GM23338 (cell line): ENCODE results near the gene CTNNA3. TPM values are rescaled to one million over a fixed set of nuclear protein-coding genes. Genes with fewer than 3 reads are reported as not detected.

ENCODE experiments used
- ATAC-seq: fragments of 200-7000 bp; cut with Tn5 transposase; 3 replicates; pipeline ENCODE4 v1.9.1; 2020
- DNase-seq: peaks from one replicate; pipeline ENCODE4 v3.0.0-alpha.2; 2015; ENCODE audit warnings: low spot score
- H2AFZ ChIP-seq: fragments of 200-600 bp; sonication (generic); 2 replicates; pipeline ENCODE4 v1.8.0; 2016; ENCODE audit warnings: antibody characterized with exemption, mild to moderate bottlenecking, moderate library complexity
- H3F3A ChIP-seq: fragments of 200-600 bp; sonication (generic); replicated peaks from 2 replicates; pipeline ENCODE4 v1.8.0; 2017; ENCODE audit warnings: antibody characterized with exemption, mixed run types, low read depth
- H3K27ac ChIP-seq: fragments of 200-600 bp; sonication (generic); 2 replicates; pipeline ENCODE4 v1.6.1; 2016; ENCODE audit warnings: low read depth
- H3K27me3 ChIP-seq: fragments of 200-600 bp; sonication (generic); 2 replicates; pipeline ENCODE4 v1.8.0; 2016; ENCODE audit warnings: mild to moderate bottlenecking, mixed run types, moderate library complexity; ENCODE audit not compliant: insufficient read depth
- H3K36me3 ChIP-seq: fragments of 200-600 bp; sonication (generic); 2 replicates; pipeline ENCODE4 v1.8.0; 2016; ENCODE audit warnings: mild to moderate bottlenecking; ENCODE audit not compliant: insufficient read depth
- H3K4me1 ChIP-seq: fragments of 200-600 bp; sonication (generic); 2 replicates; pipeline ENCODE4 v1.8.0; 2016; ENCODE audit warnings: mild to moderate bottlenecking, moderate library complexity; ENCODE audit not compliant: insufficient read depth
- H3K4me2 ChIP-seq: fragments of 200-600 bp; sonication (generic); 2 replicates; pipeline ENCODE4 v1.7.1; 2017; ENCODE audit warnings: mixed run types
- H3K4me3 ChIP-seq: fragments of 200-600 bp; sonication (generic); 2 replicates; pipeline ENCODE4 v1.6.1; 2016; ENCODE audit warnings: mixed run types
- H3K79me2 ChIP-seq: fragments of 200-600 bp; sonication (generic); replicated peaks from 2 replicates; pipeline ENCODE4 v1.8.0; 2017; ENCODE audit warnings: mild to moderate bottlenecking; ENCODE audit not compliant: insufficient read depth
- H3K9me2 ChIP-seq: fragments of 200-600 bp; sonication (generic); 2 replicates; pipeline ENCODE4 v1.8.0; 2017; ENCODE audit not compliant: insufficient read depth
- H4K20me1 ChIP-seq: fragments of 200-600 bp; sonication (generic); replicated peaks from 2 replicates; pipeline ENCODE4 v1.8.0; 2017; ENCODE audit warnings: mild to moderate bottlenecking; ENCODE audit not compliant: insufficient read depth
- H3K27ac Mint-ChIP-seq: 2 replicates; pipeline ENCODE4 v1.8.0; 2020; ENCODE audit warnings: inconsistent platforms, mild to moderate bottlenecking, moderate library complexity, mixed read lengths
- H3K27me3 Mint-ChIP-seq: 3 replicates; pipeline ENCODE4 v1.8.0; 2022; ENCODE audit warnings: low read depth, mild to moderate bottlenecking, moderate library complexity, mixed read lengths, inconsistent platforms; ENCODE audit not compliant: insufficient read depth, poor library complexity
- H3K36me3 Mint-ChIP-seq: 3 replicates; pipeline ENCODE4 v1.8.0; 2021; ENCODE audit warnings: low read depth, mild to moderate bottlenecking, inconsistent platforms, moderate library complexity, mixed read lengths
- H3K4me1 Mint-ChIP-seq: 3 replicates; pipeline ENCODE4 v1.8.0; 2020; ENCODE audit warnings: mild to moderate bottlenecking, inconsistent platforms, mixed read lengths
- H3K4me3 Mint-ChIP-seq: 3 replicates; pipeline ENCODE4 v1.8.0; 2021; ENCODE audit warnings: moderate library complexity, mild to moderate bottlenecking, inconsistent platforms, mixed read lengths
- H3K9me3 Mint-ChIP-seq: 3 replicates; pipeline ENCODE4 v1.8.0; 2020; ENCODE audit warnings: moderate library complexity, mild to moderate bottlenecking, inconsistent platforms, mixed read lengths
- CREB1 ChIP-seq: fragments of 250-450 bp; sonication (Bioruptor Pico); IDR thresholded peaks from 2 replicates; pipeline ENCODE4 v1.5.0; 2020; ENCODE audit warnings: low read depth, mild to moderate bottlenecking, moderate library complexity
- EZH2 ChIP-seq: fragments of 200-600 bp; sonication (generic); IDR thresholded peaks from one replicate; pipeline ENCODE4 v1.8.0; 2017; ENCODE audit warnings: antibody characterized with exemption, mild to moderate bottlenecking, low read depth; ENCODE audit not compliant: unreplicated experiment
- EZH2phosphoT487 ChIP-seq: fragments of 200-600 bp; sonication (generic); IDR thresholded peaks from one replicate; pipeline ENCODE4 v1.8.1; 2018; ENCODE audit warnings: antibody characterized with exemption; ENCODE audit not compliant: unreplicated experiment
- JUNB ChIP-seq: IDR thresholded peaks from one replicate; pipeline ENCODE4 v1.6.1; 2016; ENCODE audit warnings: antibody characterized with exemption; ENCODE audit not compliant: unreplicated experiment
- NANOG ChIP-seq: IDR thresholded peaks from 2 replicates; pipeline ENCODE4 v1.6.1; 2016; ENCODE audit warnings: antibody characterized with exemption, borderline replicate concordance
- POLR2AphosphoS5 ChIP-seq: IDR thresholded peaks from 2 replicates; pipeline ENCODE4 v1.6.1; 2016; ENCODE audit warnings: antibody characterized with exemption, low read depth
- STAT1 ChIP-seq: IDR thresholded peaks from one replicate; pipeline ENCODE4 v1.6.1; 2016; ENCODE audit warnings: antibody characterized with exemption; ENCODE audit not compliant: unreplicated experiment
- ZNF114 ChIP-seq: fragments of 250-450 bp; sonication (Bioruptor Pico); IDR thresholded peaks from 2 replicates; pipeline ENCODE4 v1.5.0; 2020; ENCODE audit warnings: mild to moderate bottlenecking, moderate library complexity
- ZNF331 ChIP-seq: fragments of 250-450 bp; sonication (Bioruptor Pico); IDR thresholded peaks from 2 replicates; pipeline ENCODE4 v1.5.0; 2020; ENCODE audit warnings: low read depth, mild to moderate bottlenecking, moderate library complexity
- polyA plus RNA-seq: library from polyadenylated mRNA; unstranded; fragments of >200 nt; fragmentation: Nextera tagmentation; extraction: Ambion mirVana; gene quantifications from 2 replicates; pipeline ENCODE4 v1.2.1, GENCODE V29; 2016
- total RNA-seq: library from RNA; depleted of rRNA; stranded (reverse); fragments of >200 nt; shearing (Covaris generic); gene quantifications from 2 replicates; pipeline ENCODE4 v1.2.3, GENCODE V29; 2014
- TF ChIP-seq, protein P1 (sequence below): IDR thresholded peaks from 2 replicates; pipeline ENCODE4 v1.6.1; 2016; ENCODE audit warnings: antibody characterized with exemption
- TF ChIP-seq, protein P2 (sequence below): IDR thresholded peaks from one replicate; pipeline ENCODE4 v1.6.1; 2018; ENCODE audit warnings: antibody characterized with exemption; ENCODE audit not compliant: unreplicated experiment
- TF ChIP-seq, protein P3 (sequence below), 2 experiments: fragments of 200-600 bp in 1 of 2; sonication (generic) in 1 of 2; conservative IDR thresholded peaks; 2 replicates each; pipeline versions ENCODE4 v1.5.1 to v1.6.1; 2016 to 2017; ENCODE audit warnings: antibody characterized with exemption in 2 of 2, low read depth in 2 of 2, mild to moderate bottlenecking in 2 of 2, moderate library complexity in 1 of 2
- TF ChIP-seq, protein P4 (sequence below): fragments of 250-450 bp; sonication (Bioruptor Pico); IDR thresholded peaks from 2 replicates; pipeline ENCODE4 v1.5.0; 2020; ENCODE audit warnings: mild to moderate bottlenecking, moderate library complexity

Gene CTNNA3
- total and polyA plus RNA-seq, 2 experiments from 2014 or later = 0.71 to 3.3 TPM

DNA sequence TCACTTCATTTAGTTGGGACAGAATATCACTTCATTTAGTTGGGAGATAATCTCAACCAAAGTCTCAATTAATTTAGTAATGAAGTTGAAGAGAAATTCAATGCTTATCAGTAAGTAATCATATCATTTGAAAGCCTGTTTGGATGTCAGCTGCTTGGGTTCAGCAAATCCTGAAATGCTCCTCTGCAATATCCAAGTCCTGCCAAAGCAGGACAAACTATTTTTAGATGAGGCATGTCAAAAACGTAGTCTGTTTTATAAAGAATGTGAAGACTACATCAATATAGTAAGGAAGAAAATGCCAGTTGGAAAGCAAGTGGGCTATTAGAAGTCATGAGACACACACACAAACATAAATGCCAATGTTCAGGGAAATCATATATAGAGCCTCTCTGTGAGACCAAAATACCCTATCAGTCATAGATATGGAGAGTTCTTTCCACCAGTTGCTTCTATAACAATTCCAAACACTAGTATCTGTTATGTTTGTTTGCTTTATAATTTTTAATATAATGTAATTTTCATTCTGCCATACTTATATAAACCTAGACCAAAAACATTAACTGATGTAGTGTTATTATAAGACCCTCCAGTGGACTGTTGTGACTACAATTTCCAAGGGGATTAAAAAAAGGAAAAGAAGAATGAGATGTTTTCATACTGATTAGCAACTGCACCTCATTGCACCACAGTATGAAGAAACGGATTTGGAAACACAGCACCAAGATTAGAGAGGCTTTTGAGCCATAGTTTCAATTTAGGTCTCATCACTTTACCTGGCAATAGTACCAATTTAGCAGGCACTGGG lies 609.5 kb downstream of the CTNNA3 start:
- H3K4me3 Mint-ChIP-seq = no peak overlapping the region
- Histone ChIP-seq H3K79me2 (no peaks in the 10 kb centered on the region), H3K9me2 (no peaks in the 10 kb centered on the region), H3K27me3 (no peaks in the 10 kb centered on the region), H3K4me3 (no peak overlapping the region), H3F3A (no peaks in the 10 kb centered on the region), H3K4me1 (no peaks in the 10 kb centered on the region), H3K27ac (no peak overlapping the region), H3K36me3 (no peaks in the 10 kb centered on the region), H4K20me1 (no peaks in the 10 kb centered on the region), H3K4me2 (no peak overlapping the region), H2AFZ (no peak overlapping the region)
- H3K4me1 Mint-ChIP-seq = no peaks in the 10 kb centered on the region
- TF ChIP-seq, protein P1, sequence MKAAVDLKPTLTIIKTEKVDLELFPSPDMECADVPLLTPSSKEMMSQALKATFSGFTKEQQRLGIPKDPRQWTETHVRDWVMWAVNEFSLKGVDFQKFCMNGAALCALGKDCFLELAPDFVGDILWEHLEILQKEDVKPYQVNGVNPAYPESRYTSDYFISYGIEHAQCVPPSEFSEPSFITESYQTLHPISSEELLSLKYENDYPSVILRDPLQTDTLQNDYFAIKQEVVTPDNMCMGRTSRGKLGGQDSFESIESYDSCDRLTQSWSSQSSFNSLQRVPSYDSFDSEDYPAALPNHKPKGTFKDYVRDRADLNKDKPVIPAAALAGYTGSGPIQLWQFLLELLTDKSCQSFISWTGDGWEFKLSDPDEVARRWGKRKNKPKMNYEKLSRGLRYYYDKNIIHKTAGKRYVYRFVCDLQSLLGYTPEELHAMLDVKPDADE = no peak
- TF ChIP-seq EZH2 = no peak
- no peak for TF ChIP-seq POLR2AphosphoS5
- TF ChIP-seq STAT1 = no peak
- TF ChIP-seq, protein P2, sequence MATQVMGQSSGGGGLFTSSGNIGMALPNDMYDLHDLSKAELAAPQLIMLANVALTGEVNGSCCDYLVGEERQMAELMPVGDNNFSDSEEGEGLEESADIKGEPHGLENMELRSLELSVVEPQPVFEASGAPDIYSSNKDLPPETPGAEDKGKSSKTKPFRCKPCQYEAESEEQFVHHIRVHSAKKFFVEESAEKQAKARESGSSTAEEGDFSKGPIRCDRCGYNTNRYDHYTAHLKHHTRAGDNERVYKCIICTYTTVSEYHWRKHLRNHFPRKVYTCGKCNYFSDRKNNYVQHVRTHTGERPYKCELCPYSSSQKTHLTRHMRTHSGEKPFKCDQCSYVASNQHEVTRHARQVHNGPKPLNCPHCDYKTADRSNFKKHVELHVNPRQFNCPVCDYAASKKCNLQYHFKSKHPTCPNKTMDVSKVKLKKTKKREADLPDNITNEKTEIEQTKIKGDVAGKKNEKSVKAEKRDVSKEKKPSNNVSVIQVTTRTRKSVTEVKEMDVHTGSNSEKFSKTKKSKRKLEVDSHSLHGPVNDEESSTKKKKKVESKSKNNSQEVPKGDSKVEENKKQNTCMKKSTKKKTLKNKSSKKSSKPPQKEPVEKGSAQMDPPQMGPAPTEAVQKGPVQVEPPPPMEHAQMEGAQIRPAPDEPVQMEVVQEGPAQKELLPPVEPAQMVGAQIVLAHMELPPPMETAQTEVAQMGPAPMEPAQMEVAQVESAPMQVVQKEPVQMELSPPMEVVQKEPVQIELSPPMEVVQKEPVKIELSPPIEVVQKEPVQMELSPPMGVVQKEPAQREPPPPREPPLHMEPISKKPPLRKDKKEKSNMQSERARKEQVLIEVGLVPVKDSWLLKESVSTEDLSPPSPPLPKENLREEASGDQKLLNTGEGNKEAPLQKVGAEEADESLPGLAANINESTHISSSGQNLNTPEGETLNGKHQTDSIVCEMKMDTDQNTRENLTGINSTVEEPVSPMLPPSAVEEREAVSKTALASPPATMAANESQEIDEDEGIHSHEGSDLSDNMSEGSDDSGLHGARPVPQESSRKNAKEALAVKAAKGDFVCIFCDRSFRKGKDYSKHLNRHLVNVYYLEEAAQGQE = no peak
- TF ChIP-seq, protein P3, sequence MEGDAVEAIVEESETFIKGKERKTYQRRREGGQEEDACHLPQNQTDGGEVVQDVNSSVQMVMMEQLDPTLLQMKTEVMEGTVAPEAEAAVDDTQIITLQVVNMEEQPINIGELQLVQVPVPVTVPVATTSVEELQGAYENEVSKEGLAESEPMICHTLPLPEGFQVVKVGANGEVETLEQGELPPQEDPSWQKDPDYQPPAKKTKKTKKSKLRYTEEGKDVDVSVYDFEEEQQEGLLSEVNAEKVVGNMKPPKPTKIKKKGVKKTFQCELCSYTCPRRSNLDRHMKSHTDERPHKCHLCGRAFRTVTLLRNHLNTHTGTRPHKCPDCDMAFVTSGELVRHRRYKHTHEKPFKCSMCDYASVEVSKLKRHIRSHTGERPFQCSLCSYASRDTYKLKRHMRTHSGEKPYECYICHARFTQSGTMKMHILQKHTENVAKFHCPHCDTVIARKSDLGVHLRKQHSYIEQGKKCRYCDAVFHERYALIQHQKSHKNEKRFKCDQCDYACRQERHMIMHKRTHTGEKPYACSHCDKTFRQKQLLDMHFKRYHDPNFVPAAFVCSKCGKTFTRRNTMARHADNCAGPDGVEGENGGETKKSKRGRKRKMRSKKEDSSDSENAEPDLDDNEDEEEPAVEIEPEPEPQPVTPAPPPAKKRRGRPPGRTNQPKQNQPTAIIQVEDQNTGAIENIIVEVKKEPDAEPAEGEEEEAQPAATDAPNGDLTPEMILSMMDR (conservative IDR thresholded peaks at IDR 0.05; ENCODE audit: low read depth in 2 of 2) = no peak
- no peak for TF ChIP-seq JUNB
- no peak for TF ChIP-seq CREB1 (CRISPR knock-in tag)
- no peak for TF ChIP-seq EZH2phosphoT487
- no peak for TF ChIP-seq ZNF331
- TF ChIP-seq ZNF114 (CRISPR knock-in tag) = no peak
- TF ChIP-seq, protein P4, sequence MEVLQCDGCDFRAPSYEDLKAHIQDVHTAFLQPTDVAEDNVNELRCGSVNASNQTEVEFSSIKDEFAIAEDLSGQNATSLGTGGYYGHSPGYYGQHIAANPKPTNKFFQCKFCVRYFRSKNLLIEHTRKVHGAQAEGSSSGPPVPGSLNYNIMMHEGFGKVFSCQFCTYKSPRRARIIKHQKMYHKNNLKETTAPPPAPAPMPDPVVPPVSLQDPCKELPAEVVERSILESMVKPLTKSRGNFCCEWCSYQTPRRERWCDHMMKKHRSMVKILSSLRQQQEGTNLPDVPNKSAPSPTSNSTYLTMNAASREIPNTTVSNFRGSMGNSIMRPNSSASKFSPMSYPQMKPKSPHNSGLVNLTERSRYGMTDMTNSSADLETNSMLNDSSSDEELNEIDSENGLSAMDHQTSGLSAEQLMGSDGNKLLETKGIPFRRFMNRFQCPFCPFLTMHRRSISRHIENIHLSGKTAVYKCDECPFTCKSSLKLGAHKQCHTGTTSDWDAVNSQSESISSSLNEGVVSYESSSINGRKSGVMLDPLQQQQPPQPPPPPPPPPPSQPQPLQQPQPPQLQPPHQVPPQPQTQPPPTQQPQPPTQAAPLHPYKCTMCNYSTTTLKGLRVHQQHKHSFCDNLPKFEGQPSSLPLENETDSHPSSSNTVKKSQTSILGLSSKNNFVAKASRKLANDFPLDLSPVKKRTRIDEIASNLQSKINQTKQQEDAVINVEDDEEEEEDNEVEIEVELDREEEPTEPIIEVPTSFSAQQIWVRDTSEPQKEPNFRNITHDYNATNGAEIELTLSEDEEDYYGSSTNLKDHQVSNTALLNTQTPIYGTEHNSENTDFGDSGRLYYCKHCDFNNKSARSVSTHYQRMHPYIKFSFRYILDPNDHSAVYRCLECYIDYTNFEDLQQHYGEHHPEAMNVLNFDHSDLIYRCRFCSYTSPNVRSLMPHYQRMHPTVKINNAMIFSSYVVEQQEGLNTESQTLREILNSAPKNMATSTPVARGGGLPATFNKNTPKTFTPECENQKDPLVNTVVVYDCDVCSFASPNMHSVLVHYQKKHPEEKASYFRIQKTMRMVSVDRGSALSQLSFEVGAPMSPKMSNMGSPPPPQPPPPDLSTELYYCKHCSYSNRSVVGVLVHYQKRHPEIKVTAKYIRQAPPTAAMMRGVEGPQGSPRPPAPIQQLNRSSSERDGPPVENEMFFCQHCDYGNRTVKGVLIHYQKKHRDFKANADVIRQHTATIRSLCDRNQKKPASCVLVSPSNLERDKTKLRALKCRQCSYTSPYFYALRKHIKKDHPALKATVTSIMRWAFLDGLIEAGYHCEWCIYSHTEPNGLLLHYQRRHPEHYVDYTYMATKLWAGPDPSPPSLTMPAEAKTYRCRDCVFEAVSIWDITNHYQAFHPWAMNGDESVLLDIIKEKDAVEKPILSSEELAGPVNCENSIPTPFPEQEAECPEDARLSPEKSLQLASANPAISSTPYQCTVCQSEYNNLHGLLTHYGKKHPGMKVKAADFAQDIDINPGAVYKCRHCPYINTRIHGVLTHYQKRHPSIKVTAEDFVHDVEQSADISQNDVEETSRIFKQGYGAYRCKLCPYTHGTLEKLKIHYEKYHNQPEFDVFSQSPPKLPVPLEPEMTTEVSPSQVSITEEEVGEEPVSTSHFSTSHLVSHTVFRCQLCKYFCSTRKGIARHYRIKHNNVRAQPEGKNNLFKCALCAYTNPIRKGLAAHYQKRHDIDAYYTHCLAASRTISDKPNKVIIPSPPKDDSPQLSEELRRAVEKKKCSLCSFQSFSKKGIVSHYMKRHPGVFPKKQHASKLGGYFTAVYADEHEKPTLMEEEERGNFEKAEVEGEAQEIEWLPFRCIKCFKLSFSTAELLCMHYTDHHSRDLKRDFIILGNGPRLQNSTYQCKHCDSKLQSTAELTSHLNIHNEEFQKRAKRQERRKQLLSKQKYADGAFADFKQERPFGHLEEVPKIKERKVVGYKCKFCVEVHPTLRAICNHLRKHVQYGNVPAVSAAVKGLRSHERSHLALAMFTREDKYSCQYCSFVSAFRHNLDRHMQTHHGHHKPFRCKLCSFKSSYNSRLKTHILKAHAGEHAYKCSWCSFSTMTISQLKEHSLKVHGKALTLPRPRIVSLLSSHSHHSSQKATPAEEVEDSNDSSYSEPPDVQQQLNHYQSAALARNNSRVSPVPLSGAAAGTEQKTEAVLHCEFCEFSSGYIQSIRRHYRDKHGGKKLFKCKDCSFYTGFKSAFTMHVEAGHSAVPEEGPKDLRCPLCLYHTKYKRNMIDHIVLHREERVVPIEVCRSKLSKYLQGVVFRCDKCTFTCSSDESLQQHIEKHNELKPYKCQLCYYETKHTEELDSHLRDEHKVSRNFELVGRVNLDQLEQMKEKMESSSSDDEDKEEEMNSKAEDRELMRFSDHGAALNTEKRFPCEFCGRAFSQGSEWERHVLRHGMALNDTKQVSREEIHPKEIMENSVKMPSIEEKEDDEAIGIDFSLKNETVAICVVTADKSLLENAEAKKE (CRISPR knock-in tag) = no peak
- TF ChIP-seq NANOG = no peak
- DNase-seq (no peak), ATAC-seq (no peak)
- H3K36me3 Mint-ChIP-seq = no peaks in the 10 kb centered on the region
- H3K9me3 Mint-ChIP-seq = no peaks in the 10 kb centered on the region
- no peak overlapping the region for H3K27ac Mint-ChIP-seq
- no peaks in the 10 kb centered on the region for H3K27me3 Mint-ChIP-seq
